DMS153 treated with DMSO at 0.1 percent for 48 hours (cell line): Measurements from ENCODE around the gene BAHCC1.

Experiments used
- DNase-seq: peaks from one replicate; lab custom pipeline; 2025; ENCODE audit not compliant: unreplicated experiment; lab: John Stamatoyannopoulos, UW

Gene BAHCC1

DNA sequence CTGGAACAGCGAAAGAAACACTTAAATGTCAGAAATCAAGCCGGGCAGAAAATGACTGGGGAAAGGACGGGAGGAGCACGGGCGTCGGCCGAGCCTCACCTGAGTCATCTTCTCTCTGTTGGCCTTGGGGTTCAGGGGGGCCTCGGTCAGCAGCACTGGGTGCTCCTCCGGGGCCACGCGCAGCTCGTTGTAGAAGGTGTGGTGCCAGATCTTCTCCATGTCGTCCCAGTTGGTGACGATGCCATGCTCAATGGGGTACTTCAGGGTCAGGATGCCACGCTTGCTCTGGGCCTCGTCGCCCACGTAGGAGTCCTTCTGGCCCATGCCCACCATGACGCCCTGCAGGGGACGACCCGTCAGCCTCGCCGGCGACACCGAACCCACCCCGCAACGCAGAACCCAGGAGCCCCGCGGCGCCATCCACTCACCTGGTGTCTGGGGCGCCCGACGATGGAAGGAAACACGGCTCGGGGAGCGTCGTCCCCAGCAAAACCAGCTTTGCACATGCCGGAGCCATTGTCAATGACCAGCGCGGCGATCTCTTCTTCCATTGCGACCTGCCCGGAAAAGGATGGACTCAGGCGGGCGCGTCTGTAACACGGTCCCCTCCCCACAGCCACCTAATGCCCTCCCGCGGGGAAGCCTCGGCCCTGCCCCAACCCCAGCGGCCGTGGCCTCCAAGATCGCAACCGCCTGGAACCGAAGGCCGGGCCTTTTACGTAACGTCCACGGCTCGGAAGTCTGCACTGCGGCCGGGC, 116.7 kb downstream of the BAHCC1 start:
- DNase-seq, result no peak

DNA sequence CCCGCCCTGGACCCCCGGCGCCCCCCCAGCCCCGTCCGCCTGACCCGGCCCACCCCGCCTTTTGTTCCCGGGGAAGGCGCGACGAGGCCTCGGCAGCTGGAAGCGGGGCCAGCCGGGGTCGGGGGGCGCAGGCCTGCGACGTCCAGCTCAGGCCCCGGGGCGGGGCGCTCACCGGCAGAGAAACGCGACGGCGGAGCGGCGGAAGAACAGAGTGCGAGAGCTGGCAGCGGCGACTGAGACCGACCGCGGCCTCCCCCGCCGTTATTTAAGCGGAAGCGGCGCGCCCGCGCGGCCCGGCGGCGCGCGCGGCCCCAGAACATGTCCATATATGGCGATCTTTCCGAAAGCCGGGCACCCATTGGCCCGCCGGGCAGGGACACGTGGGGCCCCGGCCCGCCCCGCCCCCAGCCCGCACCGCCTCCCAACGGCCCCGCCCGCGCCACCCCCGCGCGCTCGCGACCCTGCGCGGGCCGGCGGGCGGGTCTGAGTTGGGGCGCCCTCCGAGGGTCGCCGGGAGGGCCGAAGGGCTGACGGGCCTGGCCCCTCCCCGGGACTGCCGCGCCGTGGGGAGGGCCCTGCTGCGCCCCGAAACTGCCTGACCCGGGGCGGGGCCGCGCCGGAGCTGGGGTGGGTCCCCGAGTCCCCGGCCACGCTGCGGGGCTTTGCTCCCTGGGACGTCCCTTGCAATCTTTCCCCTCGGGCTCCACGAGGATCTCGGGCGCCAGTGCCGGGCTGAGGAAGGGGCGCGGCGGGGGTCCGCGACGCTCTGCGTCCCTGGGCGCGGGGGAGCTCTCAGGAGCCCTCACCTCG, 117.5 kb downstream of the BAHCC1 start, which contains the start of gene ACTG1:
TSS of gene ACTG1 (minus strand) at position 238 of the 810 bp plus-strand sequence. CDS start 445 bp downstream, outside the sequence.
- peak; percentile 85 for DNase-seq

DNA sequence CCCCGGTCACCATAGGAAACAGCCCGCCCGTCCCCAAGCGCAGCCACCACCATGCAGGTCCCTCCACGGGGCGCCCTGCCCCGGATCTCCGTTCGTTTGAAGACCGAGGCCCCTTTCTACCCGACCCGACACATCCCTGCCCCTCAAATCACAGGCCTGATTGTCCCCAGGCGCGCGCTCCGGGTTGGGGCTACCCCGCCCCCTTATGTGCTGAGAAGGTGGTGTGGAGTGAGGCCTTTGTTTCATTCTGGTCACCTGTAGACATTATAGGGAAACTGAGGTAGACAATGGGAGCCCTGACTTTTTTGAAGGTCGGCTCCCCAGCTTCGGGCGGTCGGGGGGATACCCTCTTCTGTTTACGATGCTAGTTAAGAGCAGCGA, 118.1 kb downstream of the BAHCC1 start:
- DNase-seq, result peak; percentile 66

DNA sequence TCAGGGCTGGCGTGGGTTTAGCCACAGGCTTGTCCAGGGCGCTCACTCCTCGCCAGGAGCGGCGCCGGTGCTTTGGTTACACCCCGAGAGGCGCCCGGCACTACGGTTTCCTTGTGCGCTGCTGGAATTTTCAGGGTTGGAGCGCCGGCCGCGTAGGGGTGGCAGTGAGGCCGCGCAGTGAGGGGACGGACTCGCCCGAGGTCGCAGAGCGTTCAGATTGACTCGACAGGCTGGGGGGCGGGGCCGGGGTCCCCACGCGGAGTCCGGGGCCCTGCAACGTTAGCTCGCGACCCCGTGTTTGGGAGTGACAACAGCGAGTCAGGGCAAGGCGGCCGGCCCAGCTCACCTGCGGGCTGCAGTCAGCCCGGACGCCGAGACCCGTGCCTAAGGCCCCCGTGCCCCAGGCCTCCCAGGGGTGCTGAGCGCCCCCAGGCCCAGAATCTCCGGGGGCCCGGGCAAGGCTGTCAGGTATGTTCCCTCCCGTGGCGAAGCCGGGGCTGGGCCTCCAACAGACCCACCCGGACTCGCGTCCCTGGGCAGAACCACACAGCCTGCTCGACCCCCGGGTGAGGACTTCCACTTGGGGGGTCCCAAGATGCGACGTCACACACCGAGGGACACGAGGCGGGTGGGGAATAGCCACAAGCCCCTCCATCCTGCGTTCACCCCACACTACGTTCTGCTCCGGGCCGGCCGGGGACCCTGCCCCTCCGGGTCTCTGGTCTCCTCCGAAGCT, 118.7 kb downstream of the BAHCC1 start:
- peak; percentile 66 for DNase-seq

DNA sequence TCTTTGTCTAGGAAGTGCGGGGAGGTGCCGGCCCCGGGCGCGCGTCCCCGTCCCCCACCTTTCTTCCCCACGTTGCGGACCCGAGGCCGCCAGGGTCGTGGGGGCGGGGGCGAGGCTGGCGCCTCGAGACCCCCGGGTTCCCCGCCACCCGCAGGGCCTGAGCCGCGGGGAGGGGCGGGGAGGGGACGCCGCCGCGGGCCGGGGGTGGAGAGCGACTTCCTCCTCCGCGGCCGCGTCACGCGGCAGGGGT, 119.2 kb downstream of the BAHCC1 start:
- no peak for DNase-seq

DNA sequence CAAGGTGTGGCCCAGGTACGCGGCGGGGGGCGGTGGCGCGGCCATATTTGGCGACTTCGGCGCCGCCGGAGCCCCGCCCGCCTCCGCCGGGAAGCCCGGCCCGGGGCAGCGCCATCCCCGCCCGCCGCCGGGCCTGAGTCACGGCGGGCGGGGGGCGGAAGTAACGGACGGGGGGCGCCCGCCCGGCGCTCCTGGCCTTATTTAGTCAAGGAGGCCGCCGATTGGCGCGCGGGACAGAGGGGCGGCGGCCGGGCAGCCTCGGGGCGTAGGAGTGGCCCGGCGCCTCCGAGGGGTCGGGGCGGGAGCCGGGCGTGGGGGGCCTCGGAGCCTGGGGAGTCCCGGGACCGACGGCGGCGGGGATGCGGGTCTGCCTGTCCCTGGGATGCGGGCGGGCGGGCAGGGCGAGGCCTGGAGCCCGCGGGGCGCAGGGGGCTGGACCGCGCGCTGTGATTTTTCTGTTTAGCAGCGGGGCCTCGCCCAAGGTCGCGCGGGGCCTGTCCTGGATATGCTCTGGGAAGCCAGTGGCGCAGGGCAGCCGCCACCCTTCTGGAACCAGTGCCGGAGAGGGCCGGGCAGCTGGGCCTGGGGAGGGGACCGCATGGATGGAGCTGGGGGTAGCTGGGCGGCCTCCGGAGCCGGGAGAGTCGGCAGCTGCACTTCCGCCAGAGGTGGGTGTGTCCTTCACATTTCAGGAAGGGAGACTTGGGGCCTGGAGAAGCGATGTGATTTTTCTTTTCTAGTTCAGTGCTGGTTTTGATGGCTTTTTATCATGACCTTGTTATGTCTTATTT, 119.7 kb downstream of the BAHCC1 start:
- peak; percentile 49 for DNase-seq

DNA sequence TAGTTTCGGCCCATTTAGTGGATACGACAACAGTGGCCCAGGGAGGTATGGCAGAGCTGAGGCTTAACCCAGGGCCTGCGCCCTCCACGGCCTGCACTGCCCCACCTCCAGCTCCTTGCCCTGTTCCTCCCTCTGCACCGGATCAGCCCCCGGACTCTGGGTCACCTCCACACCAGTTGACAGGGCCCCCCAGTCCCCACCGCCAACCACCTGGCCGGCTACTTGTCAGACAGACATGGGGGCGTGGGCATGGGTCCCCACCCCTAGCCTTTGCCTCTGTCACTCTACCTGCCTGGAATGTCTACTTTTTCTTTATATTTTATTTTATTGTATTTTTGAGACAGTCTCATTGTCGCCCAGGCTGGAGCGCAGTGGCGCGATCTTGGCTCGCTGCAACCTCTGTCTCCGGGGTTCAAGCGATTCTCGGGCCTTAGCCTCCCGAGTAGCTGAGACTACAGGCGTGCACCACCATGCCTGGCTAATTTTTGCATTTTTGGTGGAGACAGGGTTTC, 120.3 kb downstream of the BAHCC1 start:
- DNase-seq, result no peak
